Endothelial cell of umbilical vein (primary cell): Measurements from ENCODE around the gene SLC8A2. TPM values are rescaled to one million over a fixed set of nuclear protein-coding genes. Genes with fewer than 3 reads are reported as not detected.

ENCODE experiments used
- BruUV-seq: library from RNA; stranded (reverse); fragments of 400-500 nt; replicated peaks from 2 replicates; lab custom pipeline; 2021; lab: Mats Ljungman, UMichigan
- CTCF ChIA-PET: fragments of 300-600, 350-600 bp; sonication (Branson Sonifier 250); formaldehyde crosslinking; loops from one replicate; lab custom pipeline; 2021; ENCODE audit warnings: antibody characterized with exemption, inconsistent platforms; lab: Charles Lee
- POLR2A ChIA-PET: fragments of 300-600, 350-600 bp; sonication (Branson Sonifier 250); formaldehyde crosslinking; loops from one replicate; lab custom pipeline; 2021; ENCODE audit warnings: antibody characterized with exemption, inconsistent platforms; lab: Charles Lee
- DNase-seq: peaks from one replicate; pipeline ENCODE4 v3.0.0-alpha.2; 2011; ENCODE audit warnings: low read depth, low spot score
- FAIRE-seq: peaks from 2 replicates; lab custom pipeline; 2011; peaks lifted over from hg19 to GRCh38; lab: Jason Lieb, UNC
- H2AFZ ChIP-seq: 2 replicates; pipeline ENCODE4 v1.6.0; 2012; ENCODE audit warnings: low read depth, low read length, control low read depth, inconsistent platforms
- H3K27ac ChIP-seq: 2 replicates; pipeline ENCODE4 v1.5.1; 2011; ENCODE audit warnings: low read depth, mild to moderate bottlenecking, control low read depth, low read length, moderate library complexity; ENCODE audit not compliant: insufficient read depth
- H3K27me3 ChIP-seq, 2 experiments: 2 replicates each; pipeline versions ENCODE4 v1.6.0 to v1.6.1; 2011; ENCODE audit warnings: low read length in 2 of 2, mixed read lengths in 1 of 2; ENCODE audit not compliant: control insufficient read depth in 2 of 2, insufficient read depth in 2 of 2
- H3K36me3 ChIP-seq, 2 experiments: 2 replicates in 1 of 2; 3 replicates in 1 of 2; pipeline ENCODE4 v1.5.1; 2011; ENCODE audit warnings: low read length in 2 of 2, mild to moderate bottlenecking in 1 of 2, moderate library complexity in 1 of 2; ENCODE audit not compliant: control insufficient read depth in 2 of 2, insufficient read depth in 2 of 2; ENCODE audit errors: extremely low read depth in 1 of 2
- H3K4me1 ChIP-seq: 3 replicates; pipeline ENCODE4 v1.5.1; 2011; ENCODE audit warnings: mild to moderate bottlenecking, low read length; ENCODE audit not compliant: control insufficient read depth, insufficient read depth; ENCODE audit errors: extremely low read depth
- H3K4me2 ChIP-seq: 2 replicates; pipeline ENCODE4 v1.6.1; 2011; ENCODE audit warnings: low read length, control low read depth, mixed read lengths; ENCODE audit not compliant: insufficient read depth
- H3K4me3 ChIP-seq, 3 experiments: fragments of 200-600 bp in 1 of 3; sonication (generic), shearing (Covaris generic) in 1 of 3; replicated peaks in 1 of 3; 2 replicates each; pipeline ENCODE4 v1.5.1; 2011 to 2016; ENCODE audit warnings: control low read depth in 3 of 3, low read length in 3 of 3, mild to moderate bottlenecking in 2 of 3, inconsistent platforms in 1 of 3, low read depth in 1 of 3, moderate library complexity in 1 of 3; ENCODE audit not compliant: insufficient read depth in 1 of 3
- H3K79me2 ChIP-seq: 2 replicates; pipeline ENCODE4 v1.6.0; 2012; ENCODE audit warnings: low read length, inconsistent platforms; ENCODE audit not compliant: control insufficient read depth, insufficient read depth
- H3K9ac ChIP-seq: replicated peaks from 2 replicates; pipeline ENCODE3; 2011; ENCODE audit warnings: low read length, control low read depth; ENCODE audit not compliant: insufficient read depth; ENCODE audit errors: extremely low read depth
- H3K9me1 ChIP-seq: replicated peaks from 3 replicates; pipeline ENCODE4 v1.6.0; 2011; ENCODE audit warnings: mild to moderate bottlenecking, low read length; ENCODE audit not compliant: control insufficient read depth, insufficient read depth; ENCODE audit errors: extremely low read depth
- H3K9me3 ChIP-seq: replicated peaks from 2 replicates; pipeline ENCODE4 v1.5.1; 2012; ENCODE audit warnings: low read length, inconsistent platforms; ENCODE audit not compliant: control insufficient read depth, insufficient read depth
- H4K20me1 ChIP-seq: replicated peaks from 2 replicates; pipeline ENCODE3; 2011; ENCODE audit warnings: mild to moderate bottlenecking, low read length; ENCODE audit not compliant: control insufficient read depth, insufficient read depth; ENCODE audit errors: extremely low read depth
- EZH2 ChIP-seq: IDR thresholded peaks from 2 replicates; pipeline ENCODE4 v1.6.1; 2012; ENCODE audit warnings: borderline replicate concordance, low read depth, mild to moderate bottlenecking, moderate library complexity, low read length, inconsistent platforms; ENCODE audit not compliant: severe bottlenecking
- FOS ChIP-seq: IDR thresholded peaks from 2 replicates; pipeline ENCODE4 v1.6.1; 2011; ENCODE audit warnings: mild to moderate bottlenecking, low read length, moderate library complexity, borderline replicate concordance; ENCODE audit not compliant: insufficient read depth
- GATA2 ChIP-seq: IDR thresholded peaks from 2 replicates; pipeline ENCODE4 v1.7.0; 2011; ENCODE audit warnings: low read depth, mild to moderate bottlenecking, moderate library complexity, mixed read lengths, low read length; ENCODE audit not compliant: insufficient read length, insufficient read depth
- MYC ChIP-seq: IDR thresholded peaks from one replicate; pipeline ENCODE4 v1.6.1; 2011; ENCODE audit warnings: mild to moderate bottlenecking, low read depth, low read length
- POLR2A ChIP-seq: IDR thresholded peaks from 2 replicates; pipeline ENCODE4 v1.6.1; 2012; ENCODE audit warnings: low read depth, mild to moderate bottlenecking, control low read depth, low read length
- dilution Hi-C: fragments of 300-500 bp; cut with MboI; formaldehyde crosslinking; loops from one replicate; pipeline ENCODE4 v1.15.0; 2019; ENCODE audit warnings: low sequenced_read_pairs; ENCODE audit not compliant: extremely low pct_ligation_motif_present
- intact Hi-C: fragments of 100-400 bp; cut with micrococcal nuclease; formaldehyde crosslinking; loops from one replicate; pipeline ENCODE4 v1.10.0; 2022
- polyA plus RNA-seq, 4 experiments: library from polyadenylated mRNA; depleted of rRNA in 3 of 4; stranded (reverse) in 3 of 4; unstranded in 1 of 4; fragments of >200 nt; gene quantifications; 2 replicates each; pipeline versions ENCODE4 v1.2.1 to v1.2.3, GENCODE V29; 2011 to 2012; ENCODE audit warnings: missing spikeins in 1 of 4
- total RNA-seq: library from RNA; stranded (reverse); gene quantifications from 2 replicates; pipeline ENCODE4 v1.2.3, GENCODE V29; 2021
- TF ChIP-seq, protein P1 (sequence below), 2 donors: IDR thresholded peaks; 1 replicate in 1 of 2; 2 replicates in 1 of 2; pipeline ENCODE4 v1.5.1; 2011; ENCODE audit warnings: low read length in 2 of 2, mild to moderate bottlenecking in 2 of 2, moderate library complexity in 2 of 2, control low read depth in 1 of 2, inconsistent platforms in 1 of 2, low read depth in 1 of 2; ENCODE audit not compliant: insufficient read depth in 1 of 2; ENCODE audit errors: extremely low read depth in 1 of 2
- TF ChIP-seq, protein P2 (sequence below): IDR thresholded peaks from 2 replicates; pipeline ENCODE4 v1.6.1; 2011; ENCODE audit not compliant: insufficient read depth, insufficient read length

Gene SLC8A2
- total and polyA plus RNA-seq, 2 donors (not counting 3 experiments of a cell fraction or from before 2014, with no cell fraction given): not detected

DNA sequence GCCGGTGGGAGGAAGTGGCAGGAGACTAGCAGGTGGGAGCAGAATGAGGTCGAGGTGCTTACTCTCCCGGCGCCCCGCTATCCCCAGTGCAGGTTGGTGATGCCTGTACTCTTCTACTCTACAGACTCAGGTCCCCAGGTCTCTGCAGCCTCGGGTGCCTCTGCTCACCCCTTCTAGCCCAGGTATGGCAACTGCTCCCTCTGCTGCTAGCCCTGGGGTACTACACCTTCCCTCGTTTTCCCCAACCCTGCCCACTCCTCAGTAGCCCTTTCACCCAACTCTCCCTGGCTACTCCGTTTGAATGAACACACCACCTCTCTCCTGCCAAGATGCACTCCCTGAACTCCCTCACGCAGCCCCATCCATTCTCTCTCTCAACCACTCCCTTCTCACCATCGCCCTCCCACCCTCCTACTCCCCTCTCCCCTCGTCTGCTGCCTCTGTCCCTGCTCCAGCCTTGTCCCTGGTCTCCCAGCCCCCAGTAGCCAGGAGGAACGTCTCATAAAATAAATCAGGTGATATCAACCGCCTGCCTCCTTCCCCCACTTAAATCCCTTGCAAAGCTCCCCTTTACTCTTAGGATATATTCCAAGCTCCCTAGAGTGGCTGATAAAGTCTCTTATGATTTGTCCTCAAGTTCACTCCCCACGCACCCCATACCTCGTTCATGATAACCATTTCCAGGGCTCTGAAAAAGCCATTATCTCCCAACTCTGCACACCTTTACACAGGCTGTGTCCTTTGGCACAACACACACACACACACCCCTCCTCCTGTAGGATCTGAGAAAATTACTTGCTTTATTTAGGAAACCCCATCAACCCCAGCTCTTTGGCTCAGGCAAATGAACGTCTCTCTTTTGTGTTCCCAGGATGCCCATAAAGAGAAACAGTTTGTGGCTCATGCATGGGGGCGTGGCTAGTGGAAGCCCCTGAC is 44.2 kb downstream of the SLC8A2 start:
- Histone ChIP-seq H3K27me3 (peaks cover 18 to 23% of the 10 kb centered on the region in 2 experiments), H3K36me3 (no peaks in the 10 kb centered on the region), H3K9me3 (no peaks in the 10 kb centered on the region), H3K4me1 (peaks cover 8% of the 10 kb centered on the region), H4K20me1 (no peaks in the 10 kb centered on the region), H3K4me3 (no peak overlapping the region), H3K79me2 (no peaks in the 10 kb centered on the region), H3K4me2 (peak overlapping the region; percentile 1), H3K9me1 (no peaks in the 10 kb centered on the region), H3K9ac (no peak overlapping the region), H3K27ac (no peak overlapping the region), H2AFZ (no peak overlapping the region)
- FAIRE-seq (peak; percentile 78), DNase-seq (peak; percentile 55)
- POLR2A ChIA-PET: interaction anchor here (1.4 kb wide), 1 partner anchor 202 kb away, joined by 3 read pairs; no protein-coding TSS in a partner anchor
- TF ChIP-seq, protein P1, sequence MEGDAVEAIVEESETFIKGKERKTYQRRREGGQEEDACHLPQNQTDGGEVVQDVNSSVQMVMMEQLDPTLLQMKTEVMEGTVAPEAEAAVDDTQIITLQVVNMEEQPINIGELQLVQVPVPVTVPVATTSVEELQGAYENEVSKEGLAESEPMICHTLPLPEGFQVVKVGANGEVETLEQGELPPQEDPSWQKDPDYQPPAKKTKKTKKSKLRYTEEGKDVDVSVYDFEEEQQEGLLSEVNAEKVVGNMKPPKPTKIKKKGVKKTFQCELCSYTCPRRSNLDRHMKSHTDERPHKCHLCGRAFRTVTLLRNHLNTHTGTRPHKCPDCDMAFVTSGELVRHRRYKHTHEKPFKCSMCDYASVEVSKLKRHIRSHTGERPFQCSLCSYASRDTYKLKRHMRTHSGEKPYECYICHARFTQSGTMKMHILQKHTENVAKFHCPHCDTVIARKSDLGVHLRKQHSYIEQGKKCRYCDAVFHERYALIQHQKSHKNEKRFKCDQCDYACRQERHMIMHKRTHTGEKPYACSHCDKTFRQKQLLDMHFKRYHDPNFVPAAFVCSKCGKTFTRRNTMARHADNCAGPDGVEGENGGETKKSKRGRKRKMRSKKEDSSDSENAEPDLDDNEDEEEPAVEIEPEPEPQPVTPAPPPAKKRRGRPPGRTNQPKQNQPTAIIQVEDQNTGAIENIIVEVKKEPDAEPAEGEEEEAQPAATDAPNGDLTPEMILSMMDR (IDR thresholded peaks at IDR 0.05; ENCODE audit: extremely low read depth in 1 of 2, insufficient read depth in 1 of 2, low read depth in 1 of 2, low read length in 2 of 2): peak; percentile 74 to 91
- TF ChIP-seq, protein P2, sequence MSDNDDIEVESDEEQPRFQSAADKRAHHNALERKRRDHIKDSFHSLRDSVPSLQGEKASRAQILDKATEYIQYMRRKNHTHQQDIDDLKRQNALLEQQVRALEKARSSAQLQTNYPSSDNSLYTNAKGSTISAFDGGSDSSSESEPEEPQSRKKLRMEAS: no peak
- TF ChIP-seq POLR2A: no peak
- TF ChIP-seq FOS: no peak
- TF ChIP-seq MYC: no peak
- TF ChIP-seq GATA2: no peak
- no peak for TF ChIP-seq EZH2
- intact Hi-C loops: loop anchor here (1.0 to 5.0 kb wide), 5 partner anchors 55 to 360 kb away; partner anchors contain the start of genes KPTN and NAPA
- CTCF ChIA-PET: interaction anchor here (0.6 to 3.8 kb wide), 33 partner anchors 9 to 292 kb away, joined by 3 to 63 read pairs (median 5); partner anchors contain the start of genes DHX34, EHD2, INAFM1 and KPTN
- dilution Hi-C loops: no loop called here
- BruUV-seq: no TSS peak
